ENCODE measurements around the gene MKNK2. TPM values are rescaled to one million over a fixed set of nuclear protein-coding genes. Genes with fewer than 3 reads are reported as not detected.

Gene MKNK2
- total RNA-seq, 2 experiments from 2014 or later: 196 to 201 TPM

DNA sequence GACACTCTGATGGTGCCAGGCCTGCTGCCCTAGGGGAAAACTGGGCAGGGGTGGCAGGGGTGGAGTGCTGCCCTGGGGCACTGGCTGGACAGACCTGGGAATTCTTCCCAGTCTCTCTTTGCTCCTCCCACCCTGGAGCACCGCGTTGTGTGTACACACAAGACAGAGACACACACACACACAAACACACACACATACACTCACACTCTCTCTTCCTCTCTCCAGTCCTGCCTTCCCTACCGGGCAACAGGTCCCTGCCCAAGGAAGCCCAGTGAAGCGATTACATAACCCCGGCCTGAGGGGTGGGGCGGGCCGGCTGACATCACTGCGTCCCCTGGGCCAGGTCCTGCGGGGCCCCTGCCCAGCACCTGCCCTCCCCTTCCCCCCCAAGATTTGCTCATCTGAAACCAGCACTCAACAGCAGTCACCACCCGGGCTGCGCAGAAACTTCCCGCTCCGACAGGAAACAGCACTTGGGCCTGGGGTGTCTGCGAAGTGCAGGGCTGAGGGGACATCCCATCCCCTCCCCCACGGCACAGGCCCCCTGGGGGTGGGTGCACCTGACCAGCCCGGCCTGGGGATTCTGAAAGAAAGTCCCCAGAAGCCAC is 1.2 kb downstream of the MKNK2 start:
- Mint-ChIP-seq H3K4me3 (peak overlapping the region; percentile 86), H3K36me3 (peaks cover 6% of the 10 kb centered on the region), H3K27me3 (no peaks in the 10 kb centered on the region), H3K27ac (peak overlapping the region; percentile 85), H3K4me1 (peaks cover 42% of the 10 kb centered on the region), H3K9me3 (ENCODE audit: low read depth) (no peaks in the 10 kb centered on the region)
- CTCF ChIA-PET: interaction anchor here (1.6 to 3.4 kb wide), 2 partner anchors 30 to 38 kb away, joined by 4 to 9 read pairs; no protein-coding TSS in a partner anchor
- DNase-seq (peak; percentile 81), ATAC-seq (peak; percentile 11)

DNA sequence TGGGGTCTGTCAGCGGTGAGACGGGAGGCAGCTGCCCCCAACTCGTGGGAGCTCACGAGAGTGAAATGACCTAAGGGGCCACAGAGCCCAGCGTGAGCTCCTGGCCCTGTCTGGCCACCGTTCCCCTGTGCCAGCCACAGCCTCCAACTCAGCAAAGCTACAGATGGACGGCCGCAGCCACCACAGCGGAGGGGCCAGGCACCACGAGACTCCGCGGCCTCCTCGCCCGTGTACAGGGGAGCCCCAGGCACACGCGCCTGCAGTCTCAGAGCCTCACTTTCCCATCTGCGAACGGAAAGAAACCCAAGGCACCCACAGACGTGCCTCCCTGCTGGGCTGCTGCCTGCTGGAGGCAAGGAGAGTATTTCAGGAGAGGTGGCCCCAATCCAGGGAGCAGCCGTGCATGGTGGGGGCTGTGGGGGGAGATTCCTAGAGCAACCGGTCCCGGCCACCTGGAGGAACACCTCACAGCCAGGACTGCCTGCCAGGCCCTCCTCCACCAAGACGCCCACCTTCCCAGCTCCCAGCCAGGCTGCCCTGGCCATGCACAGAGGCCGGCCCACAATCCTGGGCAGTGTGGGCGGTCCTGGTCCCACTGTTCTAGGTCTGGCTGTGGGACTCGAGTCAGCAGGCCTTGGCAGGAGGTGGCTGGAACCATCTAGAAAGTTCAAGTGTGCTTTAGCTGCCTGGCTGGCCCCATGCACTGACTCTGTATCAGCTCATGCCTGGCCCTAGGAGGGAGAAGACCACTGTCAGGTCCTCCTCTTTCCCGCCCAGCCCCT is 1.9 kb downstream of the MKNK2 start:
- Mint-ChIP-seq H3K4me3 (peak overlapping the region; percentile 86), H3K27ac (peak overlapping the region; percentile 85)
- peak; percentile 58 for DNase-seq

DNA sequence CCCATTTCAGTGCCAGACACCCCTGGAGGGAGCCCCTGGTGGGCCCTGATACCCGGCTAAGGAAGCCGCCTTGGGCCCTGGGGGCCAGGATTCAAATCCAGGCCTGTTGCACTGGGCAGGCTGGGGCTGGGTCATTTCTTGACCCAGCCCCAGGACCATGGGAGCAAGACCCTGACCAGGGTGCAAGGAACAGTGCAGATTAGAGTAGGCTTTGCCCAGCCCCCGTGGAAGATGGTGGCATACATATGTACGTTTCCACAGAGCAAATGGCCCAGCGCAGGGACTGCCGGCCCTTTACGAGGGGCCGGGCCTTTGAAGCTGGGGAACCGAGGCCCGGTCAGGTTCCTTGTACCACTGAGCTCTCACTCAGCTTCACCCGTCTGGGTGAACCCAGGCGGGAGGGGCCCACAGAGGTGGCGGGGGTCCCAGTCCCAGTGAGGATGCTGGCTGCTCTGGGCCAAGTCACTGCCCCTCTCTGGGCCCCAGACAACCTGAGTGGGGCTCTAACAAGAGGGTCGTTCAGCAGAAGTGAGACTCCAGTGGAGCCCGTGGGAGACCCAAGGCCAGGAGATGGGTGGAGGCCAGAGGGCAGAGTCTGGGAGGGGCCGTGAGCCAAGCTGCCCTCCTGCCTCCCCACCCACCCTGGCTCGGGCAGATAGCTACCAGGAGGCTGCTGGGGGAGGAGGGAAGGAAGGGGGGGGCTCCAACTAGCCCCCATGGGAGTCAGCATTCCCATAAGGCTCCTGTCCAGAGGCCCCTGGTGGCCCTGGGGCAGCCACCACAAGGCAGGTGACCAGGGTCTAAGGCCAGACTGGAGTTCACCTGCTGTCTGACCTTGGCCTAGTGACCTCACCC is 2.7 kb downstream of the MKNK2 start:
- peak; percentile 41 for DNase-seq
- CTCF ChIA-PET: interaction anchor here (1.6 to 3.4 kb wide), 2 partner anchors 29 to 39 kb away, joined by 4 to 9 read pairs; no protein-coding TSS in a partner anchor
- no peak for ATAC-seq
- peaks cover 43% of the 10 kb centered on the region for H3K4me1 Mint-ChIP-seq
- no peak overlapping the region for H3K27ac Mint-ChIP-seq
- H3K27me3 Mint-ChIP-seq: no peaks in the 10 kb centered on the region
- H3K36me3 Mint-ChIP-seq: peaks cover 9% of the 10 kb centered on the region
- no peaks in the 10 kb centered on the region for H3K9me3 Mint-ChIP-seq (ENCODE audit: low read depth)
- peak overlapping the region; percentile 86 for H3K4me3 Mint-ChIP-seq

More for the DNA sequence above, 1.9 kb downstream of the MKNK2 start:
- Mint-ChIP-seq H3K9me3 (ENCODE audit: low read depth) (no peaks in the 10 kb centered on the region), H3K36me3 (peaks cover 6% of the 10 kb centered on the region), H3K4me1 (peaks cover 41% of the 10 kb centered on the region), H3K27me3 (no peaks in the 10 kb centered on the region)
- ATAC-seq: no peak
- CTCF ChIA-PET: interaction anchor here (1.6 to 3.4 kb wide), 2 partner anchors 30 to 39 kb away, joined by 4 to 9 read pairs; no protein-coding TSS in a partner anchor

DNA sequence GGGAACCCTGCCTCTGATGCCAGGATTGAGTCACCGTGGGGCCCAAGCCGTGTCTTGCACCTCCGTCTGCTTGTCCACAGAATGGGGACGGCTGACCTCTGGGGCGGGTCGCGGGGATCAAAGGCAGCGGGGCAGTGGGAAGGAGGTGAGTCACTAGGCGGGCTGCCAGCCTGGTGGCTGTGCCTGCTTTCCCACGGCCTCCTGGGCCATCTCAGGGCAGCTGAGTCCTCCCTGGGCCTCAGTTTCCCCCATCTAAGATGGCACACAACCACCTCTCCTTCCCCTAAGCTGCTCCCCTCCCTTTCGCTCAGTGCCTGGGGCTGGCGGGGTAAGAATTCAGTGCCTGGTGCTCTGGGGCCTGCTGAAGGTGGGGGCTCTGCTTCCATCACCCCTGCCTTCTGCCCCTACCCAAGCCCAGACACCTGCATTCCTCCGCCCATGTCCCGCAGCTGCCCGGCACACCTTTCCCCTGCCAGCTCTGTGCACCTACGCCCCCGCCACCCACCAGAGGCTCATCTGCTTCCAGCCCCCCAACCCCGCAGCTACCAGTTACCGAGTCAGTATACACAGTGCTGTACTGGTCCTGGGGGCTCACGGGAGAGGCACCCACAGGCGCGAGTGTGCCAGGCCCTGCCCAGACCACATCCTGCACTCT is 3.5 kb downstream of the MKNK2 start:
- H3K27ac Mint-ChIP-seq: peak overlapping the region; percentile 36
- CTCF ChIA-PET: interaction anchor here (0.8 to 3.4 kb wide), 2 partner anchors 22 to 28 kb away, joined by 3 to 9 read pairs; no protein-coding TSS in a partner anchor
- H3K27me3 Mint-ChIP-seq: no peaks in the 10 kb centered on the region
- H3K36me3 Mint-ChIP-seq: peaks cover 9% of the 10 kb centered on the region
- ATAC-seq: no peak
- no peak overlapping the region for H3K4me3 Mint-ChIP-seq
- no peaks in the 10 kb centered on the region for H3K9me3 Mint-ChIP-seq (ENCODE audit: low read depth)
- H3K4me1 Mint-ChIP-seq: peaks cover 47% of the 10 kb centered on the region
- DNase-seq: peak; percentile 43

DNA sequence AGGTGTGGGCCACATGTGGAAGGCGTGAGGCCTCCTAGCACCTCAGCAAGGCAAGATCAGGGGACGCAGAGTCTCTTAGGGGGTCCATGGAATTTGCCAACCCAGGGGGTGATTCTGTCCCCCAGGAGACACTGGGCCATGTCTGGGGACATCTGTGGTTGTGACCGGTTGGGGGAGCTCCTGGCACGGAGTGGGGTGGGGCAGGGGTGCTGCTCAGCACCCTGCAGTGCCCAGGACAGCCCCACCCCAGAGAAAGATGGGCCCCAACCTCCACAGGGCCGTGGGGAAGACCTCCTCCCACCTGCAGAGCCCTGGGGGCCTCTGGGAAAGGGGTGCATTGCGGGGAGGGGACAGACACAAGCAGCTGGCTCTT is 4.0 kb downstream of the MKNK2 start:
- Mint-ChIP-seq H3K27ac (no peak overlapping the region), H3K36me3 (peaks cover 9% of the 10 kb centered on the region), H3K9me3 (ENCODE audit: low read depth) (no peaks in the 10 kb centered on the region), H3K27me3 (no peaks in the 10 kb centered on the region), H3K4me1 (peaks cover 46% of the 10 kb centered on the region), H3K4me3 (no peak overlapping the region)
- CTCF ChIA-PET: interaction anchor here (0.8 to 3.4 kb wide), 2 partner anchors 22 to 27 kb away, joined by 3 to 9 read pairs; no protein-coding TSS in a partner anchor
- no peak for DNase-seq
- no peak for ATAC-seq

DNA sequence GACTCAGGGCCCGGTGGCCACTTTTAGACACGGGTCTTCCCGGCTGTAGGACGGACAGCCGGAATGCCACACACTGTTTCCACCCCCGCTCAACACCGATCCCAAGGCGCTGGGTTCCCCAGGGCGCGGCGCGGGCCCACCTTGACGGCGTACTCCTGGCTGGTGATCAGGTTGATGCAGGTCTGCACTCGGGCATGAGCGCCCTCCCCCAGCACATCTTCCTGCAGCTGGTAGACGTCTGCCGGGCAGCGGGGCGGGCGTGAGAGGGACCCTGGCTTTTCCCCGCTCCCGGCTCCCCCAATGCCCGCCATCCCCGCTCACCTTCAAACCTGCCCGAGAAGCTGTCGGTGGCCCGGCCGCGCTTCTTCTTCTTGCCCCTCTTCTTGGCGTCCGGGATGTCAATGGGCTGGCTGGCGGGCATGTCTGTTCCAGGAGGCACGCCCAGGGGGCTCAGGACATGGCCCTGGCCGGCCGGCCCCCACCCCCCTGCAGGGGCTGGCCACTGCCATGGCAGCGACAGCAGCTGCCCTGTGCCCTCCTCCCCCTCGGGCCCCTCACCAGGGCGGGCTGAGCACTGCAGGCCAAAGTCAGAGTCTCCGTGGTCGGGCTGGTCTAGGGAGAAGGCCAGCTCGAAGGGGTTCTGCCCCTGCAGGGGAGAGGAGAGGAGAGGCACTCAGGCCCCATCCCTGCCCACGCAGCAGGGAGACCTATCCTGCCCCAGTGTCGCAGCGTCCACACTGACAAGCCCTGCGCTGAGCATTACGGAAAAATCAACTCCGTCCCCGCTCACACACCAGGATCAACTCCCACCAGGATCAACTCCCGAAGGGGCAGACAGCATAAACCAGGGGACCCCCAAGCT is 4.8 kb downstream of the MKNK2 start:
- ATAC-seq: no peak

DNA sequence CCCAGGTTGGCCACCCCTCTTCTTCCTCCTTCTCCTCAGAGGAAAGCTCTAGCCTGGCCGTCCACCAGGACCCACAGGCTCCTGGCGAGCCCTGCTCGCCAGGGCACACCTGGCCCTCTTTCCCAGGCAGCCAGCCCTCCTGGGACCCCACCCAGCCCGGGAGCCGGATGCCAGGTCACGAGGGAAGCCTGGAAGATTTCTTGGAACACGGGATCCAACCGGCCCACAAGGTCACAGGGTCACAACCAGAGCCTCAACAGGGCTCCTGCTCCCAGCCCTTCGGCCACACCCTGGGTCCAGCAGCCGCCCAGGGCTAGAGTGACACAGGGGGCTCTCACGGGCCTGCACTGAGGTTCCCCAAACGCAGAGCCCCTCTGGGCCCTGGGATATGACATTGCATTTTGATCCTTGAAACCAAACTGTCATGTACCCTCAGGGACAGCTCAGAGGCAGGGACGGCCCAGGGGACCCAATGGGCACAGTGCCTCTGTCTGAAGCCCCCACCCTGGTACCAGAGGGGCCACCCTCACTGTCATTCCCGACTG is 5.5 kb downstream of the MKNK2 start:
- H3K4me1 Mint-ChIP-seq: peaks cover 46% of the 10 kb centered on the region
- H3K4me3 Mint-ChIP-seq: no peak overlapping the region
- no peak overlapping the region for H3K27ac Mint-ChIP-seq
- H3K27me3 Mint-ChIP-seq: no peaks in the 10 kb centered on the region
- DNase-seq (peak; percentile 41), ATAC-seq (no peak)
- H3K36me3 Mint-ChIP-seq: peaks cover 11% of the 10 kb centered on the region
- no peaks in the 10 kb centered on the region for H3K9me3 Mint-ChIP-seq (ENCODE audit: low read depth)
- CTCF ChIA-PET: interaction anchor here (0.9 kb wide), 1 partner anchor 11 kb away, joined by 3 read pairs; no protein-coding TSS in a partner anchor

More for the DNA sequence above, 4.8 kb downstream of the MKNK2 start:
- no peaks in the 10 kb centered on the region for H3K9me3 Mint-ChIP-seq (ENCODE audit: low read depth)
- DNase-seq: no peak
- CTCF ChIA-PET: interaction anchor here (0.9 kb wide), 1 partner anchor 10 kb away, joined by 3 read pairs; no protein-coding TSS in a partner anchor
- H3K4me3 Mint-ChIP-seq: no peak overlapping the region
- peaks cover 9% of the 10 kb centered on the region for H3K36me3 Mint-ChIP-seq
- no peaks in the 10 kb centered on the region for H3K27me3 Mint-ChIP-seq
- H3K27ac Mint-ChIP-seq: no peak overlapping the region
- peaks cover 42% of the 10 kb centered on the region for H3K4me1 Mint-ChIP-seq

DNA sequence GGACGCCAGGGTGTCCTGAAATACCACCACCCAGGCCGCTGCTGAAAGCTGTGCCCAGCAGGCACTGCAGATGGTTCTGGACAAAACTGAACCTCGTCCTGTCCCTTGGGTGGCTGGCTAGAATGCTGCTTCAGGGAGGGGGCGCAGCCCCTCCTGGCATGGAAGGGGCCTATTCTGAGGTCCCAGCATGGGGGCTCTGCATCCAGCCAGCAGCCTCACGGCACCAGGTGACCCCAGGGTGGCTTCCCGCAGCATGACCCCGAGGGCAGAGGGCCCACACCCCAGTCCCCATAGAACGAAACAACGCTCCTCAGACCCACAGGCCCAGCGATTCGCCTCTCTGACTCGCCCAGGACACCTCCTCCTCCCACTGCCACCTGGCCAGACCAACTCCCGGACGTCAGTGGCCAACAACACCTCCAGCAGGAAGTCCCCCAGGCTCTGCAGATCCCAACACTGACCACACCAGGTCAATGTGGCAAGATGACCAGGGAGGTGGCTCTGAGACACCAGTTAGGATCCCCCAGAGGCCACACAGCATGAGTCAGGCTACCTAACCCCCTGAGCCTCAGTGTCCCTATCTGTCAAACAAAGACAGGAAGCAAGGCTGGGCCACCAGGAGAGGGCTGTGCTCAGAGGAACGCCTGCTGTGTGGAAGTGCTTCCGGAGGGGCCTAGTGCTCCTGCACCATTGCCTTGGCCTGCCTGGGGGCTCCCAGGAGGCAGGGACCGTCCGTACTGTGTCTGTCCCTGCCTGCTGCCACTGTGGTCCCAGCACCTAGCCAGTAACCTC is 6.1 kb downstream of the MKNK2 start:
- H3K27ac Mint-ChIP-seq: peak overlapping the region; percentile 49
- ATAC-seq (no peak), DNase-seq (peak; percentile 41)
- H3K36me3 Mint-ChIP-seq: peaks cover 12% of the 10 kb centered on the region
- no peaks in the 10 kb centered on the region for H3K27me3 Mint-ChIP-seq
- H3K4me1 Mint-ChIP-seq: peaks cover 46% of the 10 kb centered on the region
- CTCF ChIA-PET: no interaction called here
- no peaks in the 10 kb centered on the region for H3K9me3 Mint-ChIP-seq (ENCODE audit: low read depth)
- no peak overlapping the region for H3K4me3 Mint-ChIP-seq

DNA sequence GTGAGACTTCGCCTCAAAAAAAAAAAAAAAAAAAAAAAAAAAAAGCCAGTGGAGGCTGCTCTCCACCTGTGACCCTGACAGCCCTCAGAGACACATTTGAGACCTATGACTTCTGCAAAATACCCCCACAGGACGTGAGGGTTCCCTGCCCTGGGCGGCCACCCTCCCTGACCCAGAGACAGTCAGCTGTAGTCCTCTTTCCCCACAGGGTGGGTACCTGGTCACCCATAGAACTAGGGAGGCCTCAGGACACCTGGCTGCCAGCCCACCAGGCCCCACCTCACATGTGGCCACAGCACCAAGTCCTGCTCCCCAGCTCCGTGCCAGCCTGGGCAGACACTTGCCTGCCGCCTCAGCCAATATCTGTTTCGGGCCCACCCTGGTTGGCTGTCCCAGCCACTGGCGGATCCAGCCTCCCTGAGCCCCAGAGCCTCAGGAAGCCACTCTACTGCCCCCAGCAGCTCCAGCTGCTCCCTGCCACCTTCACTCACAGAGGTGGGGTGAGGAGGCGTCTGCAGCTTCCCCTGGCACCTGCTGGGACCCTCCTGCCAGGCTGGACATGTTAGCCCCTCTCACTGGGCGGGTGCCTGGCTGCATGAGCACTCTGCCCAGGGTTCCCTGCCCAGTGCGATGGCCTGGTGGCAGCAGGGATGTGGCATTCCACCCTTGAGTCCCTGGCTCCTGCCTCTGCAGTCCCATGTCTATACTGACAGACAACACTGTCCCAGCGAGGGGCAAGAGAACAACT is 6.9 kb downstream of the MKNK2 start:
- peak; percentile 43 for DNase-seq
- H3K9me3 Mint-ChIP-seq (ENCODE audit: low read depth): no peaks in the 10 kb centered on the region
- no peak overlapping the region for H3K4me3 Mint-ChIP-seq

DNA sequence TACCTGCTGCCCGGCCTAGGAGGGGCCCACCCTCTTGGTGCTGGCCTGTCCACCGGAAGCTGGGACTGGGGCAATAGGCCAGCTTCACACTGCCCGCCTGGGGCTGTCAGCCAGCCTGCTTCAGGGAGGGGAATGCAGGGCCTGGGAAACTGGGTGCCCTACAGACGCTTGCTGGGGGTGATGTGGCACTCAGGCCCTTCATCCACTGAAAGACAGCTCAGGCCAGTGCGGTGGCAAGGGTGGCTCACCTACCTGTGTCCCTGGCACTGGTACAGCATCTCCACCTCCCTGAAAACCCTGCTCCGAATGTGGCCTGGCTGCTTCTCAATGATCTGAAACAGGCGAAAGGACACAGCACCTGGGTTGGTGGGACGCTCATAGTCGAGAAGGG is 7.8 kb downstream of the MKNK2 start:
- H3K27ac Mint-ChIP-seq: peak overlapping the region; percentile 85
- ATAC-seq (no peak), DNase-seq (peak; percentile 47)
- CTCF ChIA-PET: interaction anchor here (0.6 to 3.4 kb wide), 8 partner anchors 9 to 215 kb away, joined by 3 to 16 read pairs (median 7); partner anchors contain the start of gene MKNK2
- H3K4me3 Mint-ChIP-seq: no peak overlapping the region
- peaks cover 9% of the 10 kb centered on the region for H3K36me3 Mint-ChIP-seq
- no peaks in the 10 kb centered on the region for H3K27me3 Mint-ChIP-seq
- H3K4me1 Mint-ChIP-seq: peaks cover 33% of the 10 kb centered on the region
- no peaks in the 10 kb centered on the region for H3K9me3 Mint-ChIP-seq (ENCODE audit: low read depth)

More for the DNA sequence above, 6.9 kb downstream of the MKNK2 start:
- Mint-ChIP-seq H3K27ac (peak overlapping the region; percentile 57), H3K27me3 (no peaks in the 10 kb centered on the region), H3K4me1 (peaks cover 41% of the 10 kb centered on the region), H3K36me3 (peaks cover 9% of the 10 kb centered on the region)
- ATAC-seq: no peak
- CTCF ChIA-PET: interaction anchor here (1.3 to 3.4 kb wide), 5 partner anchors 8 to 146 kb away, joined by 4 to 16 read pairs (median 8); partner anchors contain the start of gene MKNK2

Measured in activated CD8-positive, alpha-beta memory T cell treated with anti-CD3 and anti-CD28 coated beads, Interleukin-2, amount 10 ng/mL, durations not matched to agents 7 days and 5 days (primary cell).